GM12801 (cell line): ENCODE measurements around the gene SLC13A5.

ENCODE experiments used
- TF ChIP-seq, protein P1 (sequence below): IDR thresholded peaks from one replicate; pipeline ENCODE4 v1.5.1; 2011; ENCODE audit warnings: control low read depth; ENCODE audit not compliant: insufficient read length; ENCODE audit errors: extremely low read depth

SLC13A5 gene

DNA sequence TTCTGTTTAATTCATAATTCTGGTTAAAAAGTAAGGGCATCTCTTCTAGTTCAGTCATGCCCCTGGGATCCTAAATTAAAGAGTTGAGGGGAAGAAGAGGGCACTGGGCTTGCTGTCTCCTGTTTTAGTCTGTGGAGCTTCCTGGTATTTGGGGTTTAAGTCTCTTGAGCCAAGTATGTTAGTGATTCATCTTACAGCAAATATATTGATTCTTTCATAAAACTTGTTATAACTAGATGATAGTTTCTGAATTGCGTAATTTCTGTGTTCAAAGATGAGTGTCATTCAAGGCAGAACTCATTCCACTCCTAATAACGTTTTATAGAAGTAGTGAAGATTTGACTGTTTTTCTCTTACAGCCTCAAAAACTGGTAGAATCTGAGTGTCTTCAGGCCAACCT, 70.6 kb downstream of the SLC13A5 start:
- TF ChIP-seq, protein P1, sequence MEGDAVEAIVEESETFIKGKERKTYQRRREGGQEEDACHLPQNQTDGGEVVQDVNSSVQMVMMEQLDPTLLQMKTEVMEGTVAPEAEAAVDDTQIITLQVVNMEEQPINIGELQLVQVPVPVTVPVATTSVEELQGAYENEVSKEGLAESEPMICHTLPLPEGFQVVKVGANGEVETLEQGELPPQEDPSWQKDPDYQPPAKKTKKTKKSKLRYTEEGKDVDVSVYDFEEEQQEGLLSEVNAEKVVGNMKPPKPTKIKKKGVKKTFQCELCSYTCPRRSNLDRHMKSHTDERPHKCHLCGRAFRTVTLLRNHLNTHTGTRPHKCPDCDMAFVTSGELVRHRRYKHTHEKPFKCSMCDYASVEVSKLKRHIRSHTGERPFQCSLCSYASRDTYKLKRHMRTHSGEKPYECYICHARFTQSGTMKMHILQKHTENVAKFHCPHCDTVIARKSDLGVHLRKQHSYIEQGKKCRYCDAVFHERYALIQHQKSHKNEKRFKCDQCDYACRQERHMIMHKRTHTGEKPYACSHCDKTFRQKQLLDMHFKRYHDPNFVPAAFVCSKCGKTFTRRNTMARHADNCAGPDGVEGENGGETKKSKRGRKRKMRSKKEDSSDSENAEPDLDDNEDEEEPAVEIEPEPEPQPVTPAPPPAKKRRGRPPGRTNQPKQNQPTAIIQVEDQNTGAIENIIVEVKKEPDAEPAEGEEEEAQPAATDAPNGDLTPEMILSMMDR: no peak

DNA sequence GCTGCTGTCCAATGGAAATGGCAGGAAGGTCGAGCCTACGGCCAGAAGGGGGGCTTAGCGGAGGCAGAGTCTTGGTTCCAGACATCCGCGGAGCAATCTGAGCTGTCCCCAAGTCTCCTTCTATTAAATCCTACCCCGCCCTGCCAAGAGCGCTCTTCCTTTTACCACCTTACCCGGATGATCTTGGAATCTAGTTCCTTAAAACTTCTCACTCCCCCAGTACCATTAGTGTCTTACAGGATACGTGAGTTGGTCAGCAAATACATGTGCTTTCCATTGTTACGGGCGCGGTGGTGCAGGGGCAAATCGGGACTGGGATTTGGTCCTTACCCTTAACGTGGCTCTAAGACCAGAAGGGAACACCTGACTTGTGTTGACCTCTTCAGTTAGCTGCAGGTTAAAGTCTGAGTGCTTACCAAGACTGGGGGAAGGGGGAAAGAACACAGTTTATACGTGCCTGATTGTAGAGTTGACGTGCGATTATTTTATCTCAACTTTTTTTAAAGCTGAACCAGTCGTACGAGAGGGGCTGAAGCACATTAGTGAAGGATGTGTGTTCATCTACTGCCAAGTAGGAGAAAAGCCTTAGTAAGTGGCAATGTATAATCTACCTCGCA, 71.8 kb downstream of the SLC13A5 start:
- TF ChIP-seq, protein P1: no peak

DNA sequence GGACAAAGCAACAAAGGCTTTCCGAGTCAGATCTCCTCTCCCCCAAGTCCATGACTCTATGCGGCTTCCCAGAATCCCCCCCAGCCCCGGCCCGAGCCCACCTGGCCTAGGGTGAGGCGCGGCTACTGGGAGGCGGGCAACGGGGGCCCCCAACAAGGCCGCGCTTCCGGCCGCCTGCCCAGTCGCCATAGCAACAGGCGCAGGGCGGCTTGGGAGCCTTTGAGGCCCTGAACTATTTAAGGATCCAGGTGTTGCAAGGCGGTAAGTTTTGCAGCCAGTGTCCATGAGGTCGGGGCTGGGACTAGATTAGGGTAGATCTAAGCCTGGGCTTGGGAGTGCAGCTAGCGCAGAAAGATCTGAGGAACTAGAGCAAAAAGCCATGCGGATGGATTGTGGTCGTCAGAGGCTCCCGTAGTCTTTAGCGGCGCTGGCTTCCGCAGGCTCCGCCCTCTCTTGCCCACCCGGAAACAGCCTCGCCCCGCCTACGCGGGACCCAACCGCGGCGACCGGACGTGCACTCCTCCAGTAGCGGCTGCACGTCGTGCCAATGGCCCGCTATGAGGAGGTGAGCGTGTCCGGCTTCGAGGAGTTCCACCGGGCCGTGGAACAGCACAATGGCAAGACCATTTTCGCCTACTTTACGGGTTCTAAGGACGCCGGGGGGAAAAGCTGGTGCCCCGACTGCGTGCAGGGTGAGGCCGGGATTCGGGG, 72.5 kb downstream of the SLC13A5 start, which contains the start of the genes KIAA0753 and TXNDC17:
TSS of gene KIAA0753 (minus strand) at position 176 of the 711 bp plus-strand sequence. CDS start 5,608 bp downstream, outside the sequence.
TSS of gene TXNDC17 (plus strand) at position 525 of the 711 bp plus-strand sequence. CDS start at position 548, 23 bp downstream.
- TF ChIP-seq, protein P1: no peak

DNA sequence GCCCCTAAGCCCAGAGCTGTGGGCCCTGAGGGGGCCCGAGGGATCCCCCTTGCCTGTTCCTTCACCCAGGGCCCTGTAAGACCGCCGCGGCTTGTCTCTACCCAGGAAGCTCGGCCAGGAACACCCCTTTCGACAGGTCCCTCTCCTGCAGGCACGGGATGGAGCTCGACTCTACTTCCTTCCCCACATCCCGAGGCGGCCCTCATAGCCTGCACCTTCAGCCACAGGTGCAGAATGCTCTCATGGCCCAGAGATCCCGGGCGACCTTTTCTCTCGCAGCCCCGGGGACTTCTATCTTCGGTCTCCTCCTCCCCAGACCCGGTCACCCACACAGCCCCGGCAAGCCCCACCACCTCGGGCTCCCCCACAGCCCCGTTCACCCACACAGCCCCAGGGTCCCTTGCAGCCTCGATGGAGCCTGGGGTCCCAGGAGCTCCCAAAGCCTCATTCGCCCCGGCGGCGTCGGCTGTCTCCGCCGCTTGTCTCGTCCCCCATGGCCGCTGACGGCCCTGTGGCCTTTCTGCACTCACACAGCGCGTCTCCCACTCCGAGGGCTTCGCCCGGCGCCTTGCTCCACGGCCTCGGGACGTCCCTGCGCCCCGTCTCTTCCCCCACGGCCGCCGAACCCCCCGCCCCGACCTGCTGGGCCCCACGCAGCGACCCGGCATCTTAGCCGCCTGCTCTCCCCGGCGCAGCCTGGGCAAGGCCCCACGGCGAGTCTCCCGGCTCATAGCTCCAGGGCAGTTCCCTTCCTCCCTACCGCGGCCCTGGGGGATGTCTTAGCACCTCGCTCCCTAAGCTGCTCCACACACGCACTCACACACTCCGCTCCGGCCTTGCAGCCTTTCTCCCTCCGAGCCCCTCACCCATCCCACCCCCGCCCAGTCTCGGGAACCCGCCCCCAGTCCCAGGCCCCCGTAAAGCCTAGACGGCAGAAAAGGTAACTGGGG, 73.3 kb downstream of the SLC13A5 start:
- TF ChIP-seq, protein P1: no peak

DNA sequence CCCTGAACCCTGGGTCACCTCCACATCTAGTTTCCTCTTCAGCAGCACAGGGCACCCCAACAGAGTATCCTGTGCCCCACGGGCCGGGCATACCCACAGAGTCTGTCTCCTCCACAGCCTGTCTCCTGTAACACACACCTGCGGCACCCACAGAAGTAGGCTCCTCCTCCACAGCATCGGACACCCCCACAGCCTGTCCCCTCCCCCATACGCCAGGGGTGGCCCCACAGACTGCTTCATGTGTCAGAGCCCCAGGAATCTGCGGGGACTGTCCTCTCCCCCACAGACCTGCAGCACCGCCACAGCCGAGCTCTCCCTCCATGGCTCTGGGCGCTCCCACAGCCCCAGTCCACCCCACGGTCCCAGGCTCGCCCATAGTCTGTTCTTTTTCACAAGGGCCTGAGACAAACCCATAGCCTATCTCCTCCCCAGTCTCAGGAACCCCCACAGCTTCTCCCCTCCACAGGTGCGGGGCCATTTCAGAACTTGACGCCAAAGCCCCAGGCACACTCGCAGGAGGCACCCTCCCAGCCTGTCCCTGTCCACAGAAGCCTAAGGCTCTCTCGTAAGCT, 74.1 kb downstream of the SLC13A5 start:
- TF ChIP-seq, protein P1: no peak

- TF ChIP-seq, protein P1: no peak
These were observed 74.9 kb downstream of the SLC13A5 start for GRCh38 chr17:6638046-6638908.
